ENCODE results near the gene GNB1L.
"Not testable (repeated sequence)": the region's sequence is repeated elsewhere in the genome, so short reads cannot be mapped to it uniquely, and the experiment has no call there.

The GNB1L gene

DNA sequence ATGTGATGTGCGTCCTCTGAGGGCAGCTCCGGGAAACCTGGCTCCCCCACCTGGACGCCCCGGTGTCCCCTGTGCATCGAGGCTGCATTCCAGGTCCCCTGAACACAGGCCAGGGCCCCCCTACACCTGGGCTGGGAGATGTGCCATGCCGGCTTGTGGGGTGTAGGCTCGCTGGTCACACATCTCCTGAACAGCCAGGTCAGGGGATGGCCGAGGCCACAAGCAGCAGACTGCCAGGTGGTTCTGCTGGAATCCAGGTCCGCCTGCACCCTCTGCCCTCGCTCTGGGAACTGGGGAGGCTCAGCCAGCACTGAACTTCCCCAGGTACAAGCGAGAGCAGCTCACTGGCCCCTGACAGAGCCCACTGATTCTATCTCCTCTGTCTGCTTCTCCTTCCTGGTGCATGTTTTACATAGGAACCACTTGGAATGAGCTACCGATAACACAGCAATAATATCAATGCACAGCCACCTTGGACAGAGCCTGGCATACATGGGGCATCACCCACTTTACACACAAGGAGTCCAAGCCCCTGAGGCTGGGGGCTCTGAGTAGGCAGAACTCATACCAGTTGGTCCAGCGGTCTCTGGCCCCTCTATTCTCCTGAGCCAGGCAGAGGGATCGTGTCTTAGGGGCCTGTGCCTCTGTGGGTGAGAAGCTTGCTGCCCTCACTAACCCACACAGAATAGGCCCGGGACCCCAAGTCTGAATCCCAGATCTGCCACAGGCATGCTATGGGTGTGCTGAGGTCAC lies 47.3 kb downstream of the GNB1L start:
- no peak for DNase-seq

DNA sequence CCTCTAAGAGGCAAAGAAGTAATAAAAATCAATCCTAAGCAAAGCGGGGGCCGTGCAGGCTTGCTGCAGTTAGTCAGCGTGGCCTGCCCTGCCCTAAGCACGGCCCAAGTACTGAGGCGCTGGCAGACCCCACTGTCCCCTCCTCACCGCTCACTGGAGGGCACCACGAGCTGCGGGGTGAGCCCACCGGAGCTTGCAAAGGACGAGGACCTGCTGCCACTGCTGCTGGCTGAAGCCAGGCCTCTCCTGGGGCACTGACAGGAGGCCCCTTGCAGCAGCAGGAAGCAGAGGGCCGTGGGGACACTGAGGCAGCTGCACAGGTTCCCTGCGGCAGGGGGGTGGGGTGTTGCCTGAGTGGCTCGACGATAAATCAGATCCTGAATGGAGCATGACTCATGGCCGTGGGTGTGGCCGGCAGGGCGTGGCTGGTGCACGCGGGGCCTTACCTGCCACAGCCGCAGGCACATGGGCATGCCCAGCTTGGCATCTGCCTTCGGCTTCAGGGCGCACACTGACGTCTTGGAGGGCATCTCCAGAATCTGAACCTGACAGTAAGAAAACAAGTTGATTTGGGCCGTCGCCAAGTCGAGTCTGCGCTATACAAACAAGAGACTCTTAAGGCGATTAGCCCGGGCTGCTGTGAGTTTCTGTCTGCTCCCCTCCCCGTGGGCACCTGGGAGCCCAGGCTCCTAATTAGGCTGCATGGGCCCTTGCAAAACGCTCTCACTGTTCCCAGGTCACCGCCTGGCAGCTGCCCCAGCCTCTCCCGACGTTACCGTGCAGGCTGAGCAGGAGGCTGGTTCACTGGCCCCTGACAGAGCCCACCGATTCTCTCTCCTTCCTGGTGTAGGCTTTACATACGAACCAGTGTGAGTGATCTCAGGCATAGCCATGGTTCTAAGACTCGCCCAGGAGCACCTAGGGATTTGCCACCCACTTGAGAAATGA lies 48.2 kb downstream of the GNB1L start:
- no peak for DNase-seq

DNA sequence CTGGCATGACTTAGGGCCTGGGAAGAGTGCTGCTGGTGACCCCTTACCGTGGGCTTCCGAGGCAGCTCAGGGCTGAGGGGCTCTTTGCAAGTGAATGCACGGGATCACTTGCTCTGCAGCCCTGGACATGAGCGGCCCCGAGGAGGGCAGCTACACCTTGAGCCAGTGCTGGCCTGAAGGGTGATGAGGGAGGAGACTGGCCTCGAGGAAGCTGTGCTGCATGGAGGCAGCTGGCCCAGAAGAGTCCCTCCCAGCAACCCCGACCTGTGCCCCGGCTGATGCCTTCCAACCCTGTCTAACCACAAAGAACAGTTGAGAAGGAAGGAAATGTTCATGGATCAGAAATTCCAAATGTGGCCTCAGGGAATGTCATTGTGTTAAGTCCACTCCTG lies 48.9 kb downstream of the GNB1L start:
- no peak for DNase-seq

DNA sequence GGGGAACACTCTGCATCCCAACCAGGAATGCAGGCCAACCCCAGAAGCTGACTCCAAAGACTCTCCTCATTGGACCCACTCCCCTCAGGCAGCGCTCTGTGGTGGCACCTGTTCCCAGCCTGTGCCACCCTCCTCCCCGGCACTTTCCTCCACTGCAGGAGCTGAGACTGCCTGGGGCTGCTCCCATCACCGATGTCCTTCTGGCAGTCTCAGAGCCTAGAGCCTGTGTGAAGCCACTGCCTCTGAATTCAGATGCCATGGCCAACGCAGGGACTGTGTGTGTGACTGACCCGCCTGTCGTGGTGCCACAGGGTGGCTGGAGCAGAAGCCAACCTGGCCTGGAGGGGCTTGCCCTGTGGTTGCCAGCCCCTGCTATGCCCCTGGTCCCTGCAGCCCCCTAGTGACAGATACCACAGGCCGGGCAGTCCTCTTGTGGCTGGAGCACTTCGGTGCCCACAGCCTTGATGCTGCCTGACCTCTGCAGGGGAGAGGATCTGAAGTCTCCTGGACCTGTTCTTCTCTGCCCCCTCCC lies 50.9 kb downstream of the GNB1L start:
- DNase-seq = no peak

DNA sequence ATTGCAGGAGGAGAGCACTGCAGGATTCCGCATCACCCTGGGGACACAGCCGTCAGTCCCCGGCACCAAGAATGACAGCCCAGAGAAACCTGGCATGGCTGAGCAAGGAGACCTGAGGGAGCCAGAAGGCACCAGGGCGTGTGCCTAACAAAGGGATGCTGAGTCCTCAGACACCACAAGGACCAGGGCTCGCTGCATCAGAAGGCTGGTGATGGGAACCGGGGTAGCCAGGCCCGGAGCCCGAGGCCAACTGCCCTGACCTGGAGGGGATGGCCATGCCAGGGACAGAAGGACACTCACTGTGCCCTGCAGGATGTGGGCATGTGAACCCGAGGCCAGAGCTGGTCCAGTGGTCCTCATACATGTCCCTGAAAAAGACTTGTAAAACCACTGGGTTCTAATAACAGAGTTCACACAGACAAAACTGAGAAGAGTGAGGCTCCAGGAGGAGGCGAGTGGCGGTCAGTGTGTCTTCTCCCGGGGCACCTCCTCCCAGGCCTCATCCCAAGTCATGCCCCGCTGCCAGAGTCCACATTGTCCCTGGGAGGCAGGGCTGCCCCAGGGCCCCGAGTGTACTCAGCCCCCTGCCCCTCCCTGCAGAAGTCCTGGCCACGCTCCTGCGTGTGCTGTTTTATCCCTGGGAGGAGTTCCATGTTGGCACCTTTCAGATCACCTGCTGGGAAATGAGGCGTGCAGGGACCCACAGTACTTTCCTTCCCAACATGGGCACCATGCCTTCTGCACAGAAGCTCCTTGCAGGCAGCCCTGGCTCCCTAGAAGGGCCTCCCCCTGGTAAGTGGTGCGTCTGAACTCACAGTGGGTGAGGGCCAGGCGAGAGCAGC lies 51.6 kb downstream of the GNB1L start:
- DNase-seq = no peak

DNA sequence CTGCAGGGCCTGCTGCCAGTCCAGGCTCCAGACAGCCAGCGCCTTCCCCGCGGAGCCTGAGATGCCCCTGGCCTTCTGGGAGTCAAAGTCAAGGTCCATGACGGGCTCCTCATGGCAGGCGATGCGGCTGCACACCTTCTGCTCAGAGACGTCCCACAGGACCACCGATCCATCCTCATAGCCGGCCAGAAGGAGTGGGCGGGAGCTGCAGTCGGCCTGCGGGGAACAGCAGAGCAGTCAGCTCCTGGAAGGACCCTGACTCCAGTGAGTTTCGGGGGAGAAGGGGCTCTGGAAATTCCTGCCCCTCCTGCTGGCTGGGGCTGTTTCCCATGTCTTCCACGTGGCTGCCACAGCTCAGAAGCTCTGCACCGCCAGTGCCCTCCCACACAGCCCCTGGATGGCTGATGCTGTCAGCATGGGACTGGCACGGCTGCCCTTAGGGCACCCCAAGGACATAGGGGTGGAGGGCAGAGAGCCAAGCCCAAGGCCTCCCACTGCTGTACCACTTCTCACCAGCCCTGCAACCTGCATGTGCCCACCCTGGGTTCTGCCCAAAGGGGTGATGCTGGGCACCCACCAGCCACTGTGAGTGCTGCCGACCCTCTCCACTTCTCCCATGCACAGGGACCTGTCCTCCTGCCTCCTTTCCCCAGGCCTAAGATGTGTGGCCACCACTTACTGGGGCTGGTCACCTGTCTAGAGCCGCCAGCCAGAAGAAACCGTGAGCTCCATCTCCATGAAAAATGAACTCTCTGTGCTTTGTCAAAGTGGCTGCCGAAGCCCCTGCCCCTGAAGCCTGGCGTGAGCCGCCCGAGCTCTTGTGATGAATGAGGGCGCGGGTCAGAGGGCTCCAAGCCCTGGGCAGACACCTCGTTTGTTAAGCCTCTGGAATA lies 52.4 kb downstream of the GNB1L start:
- no peak for DNase-seq

DNA sequence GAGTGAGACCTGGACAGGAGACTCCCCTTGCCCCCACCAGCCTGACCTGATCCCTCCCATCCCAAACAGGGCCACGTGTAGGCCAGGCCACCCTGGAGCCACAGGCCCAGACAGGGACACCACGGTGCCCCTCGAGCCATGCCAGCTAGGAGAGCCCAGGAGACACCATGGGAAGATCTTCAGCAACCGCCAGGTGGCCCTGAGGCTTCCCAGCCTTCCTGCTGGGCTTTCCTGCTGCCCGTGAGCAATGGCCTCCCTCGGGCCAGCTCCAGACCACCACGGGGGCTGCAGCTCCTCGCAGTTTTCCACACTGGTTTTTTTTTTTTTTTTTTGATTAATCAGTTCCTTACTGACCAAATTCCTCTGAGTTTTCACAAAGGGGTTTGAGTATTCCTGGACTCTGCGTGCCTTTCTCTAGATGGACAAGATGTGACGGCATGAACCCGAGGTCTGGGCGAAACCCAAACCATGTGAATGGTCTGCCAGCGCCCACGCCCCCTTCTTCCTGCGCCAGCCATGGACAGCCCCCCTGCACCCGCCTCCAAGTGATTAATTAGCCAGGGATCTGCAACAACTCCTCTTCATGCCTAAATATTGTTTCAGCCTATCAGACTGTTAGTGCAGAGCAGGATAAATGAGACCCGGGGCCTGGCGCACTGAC lies 53.2 kb downstream of the GNB1L start:
- no peak for DNase-seq

DNA sequence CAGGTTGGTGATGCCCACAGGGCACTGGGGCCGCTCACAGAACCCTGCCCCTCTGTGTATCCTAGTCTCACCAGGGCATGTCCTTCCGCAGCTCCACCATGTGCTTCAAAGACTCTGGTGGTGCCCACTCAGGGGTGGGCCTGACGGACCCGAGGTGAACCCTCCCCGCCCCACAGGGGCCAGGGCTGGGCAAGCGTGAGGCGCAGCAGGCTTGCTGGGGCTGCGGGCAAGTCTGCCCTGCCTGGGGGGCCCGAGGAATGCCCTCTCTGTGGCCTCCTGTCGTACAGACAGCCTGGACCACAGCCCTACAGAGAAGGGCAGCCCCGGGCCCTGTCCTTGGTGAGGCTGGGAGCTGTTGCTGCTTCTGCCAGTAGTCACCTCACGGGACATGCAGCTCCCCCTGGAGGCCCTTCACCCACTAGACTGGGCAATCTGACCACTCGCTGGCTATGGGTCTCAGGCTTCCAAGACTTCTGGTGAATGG lies 53.9 kb downstream of the GNB1L start:
- no peak for DNase-seq

DNA sequence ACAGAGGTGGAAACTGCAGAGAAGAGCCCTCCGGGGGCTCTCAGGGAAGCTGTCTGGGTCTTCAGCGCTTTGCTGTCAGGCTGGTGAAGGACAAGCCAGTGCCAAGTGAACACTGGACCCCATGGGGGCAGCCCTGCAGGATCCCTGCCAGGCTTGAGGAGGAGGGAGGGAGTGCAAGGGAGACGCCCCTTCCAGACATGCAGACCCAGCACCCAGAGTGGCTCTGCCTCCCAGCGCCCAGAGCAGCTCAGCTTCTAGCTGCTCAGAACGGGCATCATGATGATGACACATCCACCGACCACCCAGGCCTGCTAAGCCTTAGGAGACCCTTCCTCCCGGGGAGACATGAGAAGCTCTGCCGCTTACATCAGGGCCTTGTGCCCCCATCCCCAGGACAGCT lies 54.4 kb downstream of the GNB1L start:
- DNase-seq = no peak

DNA sequence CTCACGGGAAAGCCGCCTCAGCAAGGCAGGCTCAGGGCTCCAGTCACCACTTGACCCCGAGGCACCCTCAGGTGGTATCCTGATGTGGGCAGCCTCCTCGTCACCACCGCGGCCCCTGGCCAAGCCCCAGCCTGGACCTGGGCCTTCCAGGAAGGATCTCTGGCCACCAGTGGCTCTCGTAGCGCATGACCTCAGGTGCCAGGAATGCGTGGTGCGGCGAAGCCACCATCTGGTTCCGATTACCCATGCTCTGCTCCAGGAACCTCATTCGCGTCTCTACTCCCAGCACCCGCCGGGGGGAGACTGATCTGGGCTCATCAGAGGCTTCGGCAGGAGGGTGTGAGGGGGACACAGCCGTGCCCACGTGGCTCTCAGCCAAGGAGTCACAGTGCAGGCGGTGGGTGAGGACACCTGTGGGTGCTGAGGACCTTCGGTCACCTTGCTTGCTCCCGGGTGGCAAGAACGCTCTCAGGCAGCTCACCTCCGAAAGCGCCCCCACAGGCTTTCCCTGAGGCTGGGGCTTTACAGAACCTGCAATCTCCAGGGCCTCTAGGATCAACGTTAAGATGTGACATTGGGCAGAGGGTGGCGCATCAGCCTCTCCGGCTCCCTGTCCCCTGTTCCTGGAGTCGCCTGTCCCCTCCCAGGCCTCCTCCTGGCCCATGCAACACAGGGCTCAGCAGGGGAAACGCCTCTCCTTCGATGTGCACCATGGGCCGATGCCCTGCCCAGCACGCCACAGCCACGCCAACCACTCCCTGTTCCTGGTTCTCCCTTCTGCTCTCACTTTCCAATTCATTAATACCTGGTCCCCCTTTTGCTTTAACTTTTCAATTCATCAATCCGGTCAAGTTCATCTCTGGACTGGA lies 55.1 kb downstream of the GNB1L start:
- no peak for DNase-seq

DNA sequence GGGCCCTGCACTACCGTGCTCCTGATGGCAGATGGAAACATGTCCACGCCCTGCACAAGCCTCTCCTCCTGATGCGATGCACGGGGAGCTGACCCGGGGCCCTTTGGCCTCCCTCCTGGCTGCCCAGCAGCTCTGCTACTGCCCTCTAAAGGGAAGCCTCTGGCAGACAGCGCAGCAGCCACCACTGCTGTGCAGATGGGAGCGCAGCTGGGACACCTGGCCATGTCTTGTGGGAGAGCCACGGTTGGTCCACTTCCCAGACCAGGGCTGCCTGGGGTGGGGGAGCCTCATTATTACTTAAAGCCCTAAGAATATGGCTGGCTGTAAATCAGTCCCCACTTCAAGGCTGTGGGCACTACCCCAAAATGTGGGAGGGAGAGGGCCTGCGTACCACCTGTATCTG lies 55.8 kb downstream of the GNB1L start:
- no peak for DNase-seq

DNA sequence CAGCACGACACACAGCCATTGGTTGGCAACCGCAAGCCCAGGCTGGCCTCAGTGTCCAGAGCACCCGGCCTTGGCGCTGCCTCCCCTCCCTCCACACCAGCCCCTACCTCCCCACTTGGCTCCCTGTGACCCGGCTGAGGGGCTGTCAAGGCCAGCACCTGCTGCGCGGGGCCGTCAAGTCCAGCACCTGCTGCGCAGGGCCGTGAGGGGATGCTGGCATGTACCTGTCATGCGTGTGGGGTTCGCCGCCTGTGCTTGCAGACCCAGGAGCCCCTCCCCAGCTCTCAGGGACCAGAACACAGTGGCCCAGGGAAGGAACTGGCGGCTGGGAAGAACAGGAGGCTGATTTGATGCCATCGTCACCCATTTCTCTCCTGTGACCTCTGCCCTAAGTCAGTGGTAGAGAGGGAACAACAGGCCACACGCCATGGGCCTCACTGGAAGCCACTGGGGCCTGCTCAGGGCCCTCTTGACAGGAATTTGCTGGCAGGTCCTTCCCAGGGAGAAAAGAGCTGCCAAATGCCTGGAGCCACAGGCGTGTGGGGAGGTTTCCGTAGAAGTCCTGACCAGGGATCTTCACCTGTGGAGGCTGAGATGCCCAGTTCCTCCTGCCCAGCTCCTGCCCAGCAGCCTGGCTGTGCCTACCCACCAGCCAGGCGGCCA lies 56.5 kb downstream of the GNB1L start:
- no peak for DNase-seq

DNA sequence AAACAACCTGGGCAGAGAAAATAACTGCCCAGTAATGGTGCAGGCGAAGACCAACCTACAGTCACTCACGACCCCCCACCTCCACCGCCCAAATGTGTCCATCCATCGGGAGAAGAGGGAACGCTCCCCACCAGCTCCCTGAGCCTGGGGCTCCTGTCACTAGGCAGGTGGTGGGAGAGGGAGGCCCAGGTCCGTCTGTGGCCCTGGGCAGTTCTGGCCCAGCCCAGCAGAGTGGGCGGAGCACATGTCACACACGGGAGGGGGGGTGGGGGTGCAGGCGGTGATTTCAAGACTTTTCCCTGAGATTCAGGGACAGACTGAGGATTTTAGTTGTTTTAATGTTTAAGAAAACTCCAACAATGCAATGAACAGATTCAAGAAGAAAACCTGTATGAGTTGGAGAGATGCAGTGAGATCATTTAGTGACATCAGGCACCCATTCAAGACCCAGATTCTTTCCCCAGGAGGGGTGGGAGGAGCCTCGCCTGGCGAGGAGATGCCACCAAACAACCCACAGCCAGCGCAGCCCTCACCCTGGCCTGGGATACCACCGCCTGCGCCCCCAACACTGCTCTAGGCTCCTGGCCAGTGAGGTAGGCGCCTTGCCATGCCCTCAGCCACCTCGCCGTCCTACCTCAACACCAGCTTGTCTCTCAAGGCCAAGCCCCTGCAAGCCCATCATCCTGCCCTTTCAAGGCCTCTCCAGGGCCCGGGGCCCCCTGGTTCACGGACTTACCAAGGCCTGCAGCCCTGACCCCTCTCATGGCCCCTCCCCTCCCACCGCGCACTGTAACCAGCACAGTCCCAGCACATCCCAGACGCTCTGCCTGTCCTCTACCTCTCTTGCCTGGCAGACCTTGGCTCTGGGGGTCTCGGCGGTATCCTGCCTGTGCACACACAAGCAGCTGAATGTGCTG lies 57.3 kb downstream of the GNB1L start:
- DNase-seq = no peak

DNA sequence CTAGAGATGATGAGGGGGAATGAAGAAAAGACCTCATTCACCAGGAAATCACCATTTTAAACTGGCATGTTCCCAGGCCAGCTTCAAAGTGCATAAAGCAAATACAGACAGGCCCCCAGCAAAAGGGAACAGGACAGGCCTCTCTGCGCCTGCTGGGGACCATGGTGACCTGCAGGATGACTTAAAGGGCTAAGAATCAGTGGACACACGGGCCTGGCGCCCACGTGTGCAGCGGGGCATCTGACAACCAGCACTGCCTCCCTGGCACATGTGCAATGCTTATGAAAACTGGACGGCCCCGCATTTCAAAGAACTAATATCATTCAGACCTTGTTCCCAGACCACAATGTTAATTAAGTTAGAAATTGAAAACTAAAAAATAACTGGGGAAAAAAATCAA lies 58.5 kb downstream of the GNB1L start:
- no peak for DNase-seq

DNA sequence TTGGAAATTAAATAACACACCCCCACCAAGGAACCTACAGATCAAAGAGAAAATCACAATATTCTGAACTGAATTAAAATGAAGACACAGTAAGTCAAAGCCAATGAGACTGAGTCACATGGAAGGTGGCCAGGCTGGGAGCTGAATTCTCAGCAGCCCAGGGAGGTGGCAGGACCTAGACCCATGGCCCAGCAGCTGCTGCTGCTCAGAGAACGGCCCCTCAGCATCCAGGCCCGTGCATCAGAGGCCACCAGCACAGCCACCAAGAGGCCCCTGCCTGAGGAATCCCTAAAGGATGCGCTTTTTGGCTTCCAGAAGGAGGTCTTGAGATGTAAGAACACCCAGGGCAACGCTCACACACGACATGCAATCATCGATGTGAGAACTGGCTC lies 59.1 kb downstream of the GNB1L start:
- no peak for DNase-seq

DNA sequence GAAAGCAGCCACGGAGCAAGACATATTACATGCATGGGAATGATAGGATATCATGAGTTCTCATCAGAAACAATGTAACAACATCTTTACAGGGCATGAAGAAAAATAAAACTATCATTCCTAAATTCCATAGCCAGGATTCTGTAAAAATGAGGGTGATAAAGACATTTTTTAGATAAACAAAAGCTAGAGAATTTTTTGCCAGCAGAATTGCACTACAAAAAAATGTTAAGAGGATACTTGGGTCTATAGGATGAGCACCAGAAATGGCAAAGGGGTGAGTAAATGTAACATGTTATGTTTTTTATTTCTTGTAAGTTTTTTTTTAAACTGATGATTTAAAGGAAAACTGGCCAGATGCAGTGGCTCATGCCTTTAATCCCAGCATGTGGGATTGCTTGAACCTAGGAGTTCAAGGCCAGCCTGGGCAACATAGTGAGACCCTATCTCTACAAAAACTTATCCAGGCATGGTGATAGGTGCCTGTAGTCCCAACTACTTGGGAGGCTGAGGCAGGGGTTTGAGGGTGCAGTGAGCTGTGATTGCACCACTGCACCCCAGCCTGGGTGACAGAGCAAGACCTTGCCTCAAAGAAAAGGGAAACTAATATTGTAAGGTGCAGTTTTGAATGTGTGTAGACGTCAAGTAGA lies 60.9 kb downstream of the GNB1L start:
- DNase-seq = no peak

DNA sequence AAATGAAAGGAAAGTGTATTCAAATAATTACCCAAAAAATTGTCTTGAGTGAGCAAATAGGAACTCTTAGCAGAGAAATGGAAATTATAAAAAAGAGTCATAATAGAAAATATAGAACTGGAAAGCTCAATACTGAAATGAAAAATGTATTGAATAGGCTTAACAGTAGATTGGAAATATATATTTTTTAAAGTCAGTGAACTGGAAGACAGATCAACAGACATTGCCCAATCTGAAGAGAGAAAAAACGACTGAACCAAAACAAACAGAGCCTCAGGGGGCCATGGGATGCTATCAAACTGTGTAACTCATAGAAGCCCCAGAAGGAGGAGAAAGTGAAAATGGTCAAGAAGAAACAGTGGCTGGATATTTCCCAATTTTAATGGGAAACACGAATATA lies 61.5 kb downstream of the GNB1L start:
- no peak for DNase-seq

DNA sequence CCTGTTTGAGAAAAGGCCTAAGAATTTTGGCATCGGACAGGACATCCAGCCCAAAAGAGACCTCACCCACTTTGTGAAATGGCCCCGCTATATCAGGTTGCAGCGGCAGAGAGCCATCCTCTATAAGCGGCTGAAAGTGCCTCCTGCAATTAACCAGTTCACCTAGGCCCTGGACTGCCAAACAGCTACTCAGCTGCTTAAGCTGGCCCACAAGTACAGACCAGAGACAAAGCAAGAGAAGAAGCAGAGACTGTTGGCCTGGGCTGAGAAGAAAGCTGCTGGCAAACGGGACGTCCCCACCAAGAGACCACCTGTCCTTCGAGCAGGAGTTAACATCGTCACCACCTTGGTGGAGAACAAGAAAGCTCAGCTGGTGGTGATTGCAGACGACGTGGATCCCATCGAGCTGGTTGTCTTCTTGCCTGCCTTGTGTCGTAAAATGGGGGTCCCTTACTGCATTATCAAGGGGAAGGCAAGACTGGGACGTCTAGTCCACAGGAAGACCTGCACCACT lies 62.2 kb downstream of the GNB1L start:
- DNase-seq = not testable (repeated sequence)

Measured in NCI-H774 (cell line).